ENCODE data around the gene FXYD2. TPM values are rescaled to one million over a fixed set of nuclear protein-coding genes. Genes with fewer than 3 reads are reported as not detected.

FXYD2 gene
- under 1 TPM; 0.59 to 0.78 TPM for total RNA-seq

GRCh38 chr11:117824571-117825537 lies at the start of gene FXYD2:
Gene FXYD2, minus strand, starts transcription at chr11:117824744. Its CDS starts 66 bp downstream, at chr11:117824678.
- peak; percentile 79 for DNase-seq (ENCODE audit: low spot score)
- no peak within 1 kb of the TSS for H3K4me3 ChIP-seq
- H3K4me1 ChIP-seq, result peaks cover 0 to 50% of the 10 kb centered on the region in 2 donors
- H3K27me3 ChIP-seq, result no peaks in the 10 kb centered on the region
- no peaks in the 10 kb centered on the region for H3K9me3 ChIP-seq
- no peaks in the 10 kb centered on the region for H3K36me3 ChIP-seq
- H3K27ac ChIP-seq, result peak within 1 kb of the TSS; percentile 73 to 78
- no peak for TF ChIP-seq CTCF (IDR thresholded peaks at IDR 0.05)

DNA sequence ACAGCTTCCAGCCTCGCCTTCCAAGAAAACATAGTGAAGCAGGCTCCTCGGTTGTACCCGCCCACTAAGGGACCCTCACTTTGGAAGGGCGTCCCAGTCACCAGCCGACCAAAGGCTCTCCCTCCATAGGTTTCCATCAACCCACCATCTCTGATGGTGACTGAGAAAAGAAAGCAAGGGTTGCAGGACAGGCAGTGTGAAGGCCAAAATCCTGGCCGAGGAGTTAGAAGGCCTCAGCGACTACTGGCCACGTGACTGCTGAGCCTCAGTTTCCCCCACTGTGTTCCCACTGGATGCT lies 49.2 kb upstream of the FXYD2 start:
- no peaks in the 10 kb centered on the region for H3K9me3 ChIP-seq
- TF ChIP-seq CTCF (IDR thresholded peaks at IDR 0.05), result no peak
- H3K4me3 ChIP-seq, result no peak overlapping the region
- peaks cover 0 to 79% of the 10 kb centered on the region in 2 donors for H3K4me1 ChIP-seq
- H3K27me3 ChIP-seq, result no peaks in the 10 kb centered on the region
- peak overlapping the region; percentile 42 to 83 for H3K27ac ChIP-seq
- DNase-seq (ENCODE audit: low spot score), result no peak
- H3K36me3 ChIP-seq, result no peaks in the 10 kb centered on the region

DNA sequence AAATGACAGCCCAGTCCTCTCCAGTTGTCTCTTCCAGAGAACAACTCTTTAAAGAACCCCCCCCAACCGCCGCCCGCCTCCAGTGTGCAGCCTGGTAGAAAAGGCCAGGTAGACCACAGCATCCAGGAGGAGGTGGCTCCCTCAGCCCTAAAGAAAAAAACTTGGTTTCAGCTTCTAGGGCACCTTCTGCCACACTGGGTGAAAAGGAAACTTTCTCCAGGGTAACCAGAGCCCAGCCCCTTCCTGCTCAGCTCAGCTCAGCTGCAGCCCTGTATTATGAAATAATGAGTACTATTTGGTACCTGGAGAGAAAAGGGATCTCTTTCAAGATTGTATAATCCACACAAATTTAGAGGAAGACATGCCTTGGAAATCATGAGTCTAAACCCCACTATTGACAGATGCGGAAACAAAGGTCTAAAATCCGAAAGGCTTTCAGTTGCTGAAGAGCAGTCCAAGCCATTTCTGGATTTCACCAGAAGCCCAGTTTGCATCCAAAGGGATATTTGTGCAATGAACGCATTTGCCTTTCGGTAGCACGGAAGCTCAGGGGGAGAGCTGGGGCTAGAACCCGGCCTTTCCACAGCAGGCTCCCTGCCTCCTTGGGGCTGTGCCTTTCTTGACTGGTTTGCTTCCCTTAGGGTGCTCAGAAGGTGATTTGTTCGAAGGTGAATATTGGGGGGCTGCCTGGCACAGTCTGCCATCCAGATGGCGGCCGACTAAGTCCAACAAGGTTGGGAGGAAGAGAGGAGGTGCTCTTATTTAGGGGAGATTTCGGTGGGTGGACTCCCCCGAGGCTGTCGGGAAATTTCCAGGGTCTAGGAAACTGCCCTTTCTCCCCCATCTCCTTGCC lies 48.7 kb upstream of the FXYD2 start:
- Histone ChIP-seq H3K36me3 (no peaks in the 10 kb centered on the region), H3K4me3 (no peak overlapping the region), H3K27ac (peak overlapping the region; percentile 42 to 83), H3K27me3 (no peaks in the 10 kb centered on the region), H3K9me3 (no peaks in the 10 kb centered on the region), H3K4me1 (peaks cover 0 to 79% of the 10 kb centered on the region in 2 donors)
- DNase-seq (ENCODE audit: low spot score), result no peak
- TF ChIP-seq CTCF (IDR thresholded peaks at IDR 0.05), result no peak

DNA sequence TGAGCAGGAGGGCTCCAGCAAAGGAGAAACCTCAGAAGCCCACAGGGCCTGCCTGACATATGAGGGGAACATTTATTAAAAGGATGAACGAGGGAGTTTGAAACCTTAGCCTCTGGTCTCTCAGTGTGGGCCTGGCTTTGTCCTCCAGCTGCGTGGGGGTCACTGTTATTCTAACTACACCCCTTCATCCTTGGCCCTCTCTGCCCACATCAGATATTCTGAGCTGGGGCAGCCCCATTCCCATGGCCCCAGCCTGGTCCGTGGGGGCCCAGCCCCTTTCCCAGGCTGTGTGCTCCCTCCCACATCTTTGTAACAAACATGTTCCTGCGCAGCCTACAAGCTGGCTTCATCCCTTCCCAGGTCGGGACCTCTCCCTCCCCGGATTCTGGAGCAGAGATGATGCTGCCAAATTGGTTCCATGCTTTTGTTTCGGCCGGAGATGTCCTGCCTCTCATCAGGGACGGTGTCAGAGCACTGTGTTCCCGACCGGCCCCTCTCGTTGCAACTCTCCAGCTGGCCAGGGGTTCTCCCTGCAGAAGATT lies 47.9 kb upstream of the FXYD2 start:
- H3K27me3 ChIP-seq, result no peaks in the 10 kb centered on the region

More for the DNA sequence above, 47.9 kb upstream of the FXYD2 start:
- no peak for TF ChIP-seq CTCF (IDR thresholded peaks at IDR 0.05)
- H3K4me3 ChIP-seq, result no peak overlapping the region
- H3K27ac ChIP-seq, result peak overlapping the region; percentile 30 to 33
- H3K9me3 ChIP-seq, result no peaks in the 10 kb centered on the region
- H3K36me3 ChIP-seq, result no peaks in the 10 kb centered on the region
- DNase-seq (ENCODE audit: low spot score), result no peak
- peaks cover 0 to 79% of the 10 kb centered on the region in 2 donors for H3K4me1 ChIP-seq

Measured in right atrium auricular region (tissue), 2 donors.